ENCODE measurements around the gene MTPN. TPM values are rescaled to one million over a fixed set of nuclear protein-coding genes. Genes with fewer than 3 reads are reported as not detected.

Gene MTPN
- total and polyA plus RNA-seq, 2 donors (not counting 1 experiment from before 2014, with no cell fraction given): 158 to 215 TPM

- Histone ChIP-seq H3K9ac (ENCODE audit: insufficient read depth, low read length) (no peak overlapping the region), H3K27ac (ENCODE audit: insufficient read depth, low read length) (no peak overlapping the region), H4K20me1 (ENCODE audit: control insufficient read depth, extremely low read depth, insufficient read depth, low read length) (no peaks in the 10 kb centered on the region), H2AFZ (ENCODE audit: low read length) (no peak overlapping the region), H3K79me2 (ENCODE audit: control insufficient read depth, insufficient read depth, low read length) (peaks cover 58% of the 10 kb centered on the region), H3K4me2 (ENCODE audit: extremely low read depth, insufficient read depth, low read length) (no peak overlapping the region), H3K4me1 (ENCODE audit: control insufficient read depth, extremely low read depth, insufficient read depth, low read length) (no peaks in the 10 kb centered on the region), H3K27me3 (ENCODE audit: control insufficient read depth, insufficient read depth, low read length) (no peaks in the 10 kb centered on the region), H3K4me3 (replicated peaks in 1 of 4; ENCODE audit: control extremely low read depth in 1 of 4, insufficient read depth in 1 of 4, low read depth in 3 of 4, low read length in 4 of 4) (no peak overlapping the region), H3K36me3 (ENCODE audit: control insufficient read depth, insufficient read depth, low read length) (no peaks in the 10 kb centered on the region), H3K9me3 (ENCODE audit: control insufficient read depth, insufficient read depth, low read depth, low read length) (no peaks in the 10 kb centered on the region)
- DNase-seq (ENCODE audit: low read depth in 2 of 2): no peak
- TF ChIP-seq EZH2 (IDR thresholded peaks at IDR 0.05; ENCODE audit: low read length, missing control alignments): no peak
- TF ChIP-seq, protein P1, sequence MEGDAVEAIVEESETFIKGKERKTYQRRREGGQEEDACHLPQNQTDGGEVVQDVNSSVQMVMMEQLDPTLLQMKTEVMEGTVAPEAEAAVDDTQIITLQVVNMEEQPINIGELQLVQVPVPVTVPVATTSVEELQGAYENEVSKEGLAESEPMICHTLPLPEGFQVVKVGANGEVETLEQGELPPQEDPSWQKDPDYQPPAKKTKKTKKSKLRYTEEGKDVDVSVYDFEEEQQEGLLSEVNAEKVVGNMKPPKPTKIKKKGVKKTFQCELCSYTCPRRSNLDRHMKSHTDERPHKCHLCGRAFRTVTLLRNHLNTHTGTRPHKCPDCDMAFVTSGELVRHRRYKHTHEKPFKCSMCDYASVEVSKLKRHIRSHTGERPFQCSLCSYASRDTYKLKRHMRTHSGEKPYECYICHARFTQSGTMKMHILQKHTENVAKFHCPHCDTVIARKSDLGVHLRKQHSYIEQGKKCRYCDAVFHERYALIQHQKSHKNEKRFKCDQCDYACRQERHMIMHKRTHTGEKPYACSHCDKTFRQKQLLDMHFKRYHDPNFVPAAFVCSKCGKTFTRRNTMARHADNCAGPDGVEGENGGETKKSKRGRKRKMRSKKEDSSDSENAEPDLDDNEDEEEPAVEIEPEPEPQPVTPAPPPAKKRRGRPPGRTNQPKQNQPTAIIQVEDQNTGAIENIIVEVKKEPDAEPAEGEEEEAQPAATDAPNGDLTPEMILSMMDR (conservative IDR thresholded peaks at IDR 0.05 in 1 of 2, IDR thresholded peaks at IDR 0.05 in 1 of 2; ENCODE audit: low read depth in 1 of 2, low read length in 2 of 2): no peak
Measured at GRCh38 chr7:135956393-135956792, 20.8 kb downstream of the MTPN start.

DNA sequence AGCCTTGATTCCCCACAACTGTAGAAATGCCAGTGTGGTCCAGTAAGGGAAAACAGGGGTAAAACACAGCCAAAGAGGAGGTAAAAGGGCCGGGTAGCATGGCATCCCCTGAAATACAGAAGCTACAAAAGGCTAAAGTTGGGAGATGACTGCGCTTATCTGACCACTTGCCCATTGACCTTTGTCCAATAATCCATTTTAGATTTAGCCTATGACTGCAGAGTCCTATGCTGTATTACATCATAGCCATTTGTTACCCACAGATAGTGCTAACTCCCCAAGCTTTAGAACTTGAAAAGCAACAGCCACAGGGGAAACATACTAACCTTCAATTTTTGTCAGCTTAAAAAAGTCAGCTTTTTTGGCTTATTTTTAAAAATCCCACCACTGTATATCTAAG is 26.2 kb downstream of the MTPN start:
- H3K79me2 ChIP-seq (ENCODE audit: control insufficient read depth, insufficient read depth, low read length): peaks cover 14% of the 10 kb centered on the region
- no peak for DNase-seq (ENCODE audit: low read depth in 2 of 2)
- no peak overlapping the region for H2AFZ ChIP-seq (ENCODE audit: low read length)
- no peaks in the 10 kb centered on the region for H3K4me1 ChIP-seq (ENCODE audit: control insufficient read depth, extremely low read depth, insufficient read depth, low read length)
- H3K27me3 ChIP-seq (ENCODE audit: control insufficient read depth, insufficient read depth, low read length): no peaks in the 10 kb centered on the region
- H4K20me1 ChIP-seq (ENCODE audit: control insufficient read depth, extremely low read depth, insufficient read depth, low read length): no peaks in the 10 kb centered on the region
- H3K9ac ChIP-seq (ENCODE audit: insufficient read depth, low read length): no peak overlapping the region
- H3K9me3 ChIP-seq (ENCODE audit: control insufficient read depth, insufficient read depth, low read depth, low read length): no peaks in the 10 kb centered on the region
- no peak overlapping the region for H3K4me3 ChIP-seq (replicated peaks in 1 of 4; ENCODE audit: control extremely low read depth in 1 of 4, insufficient read depth in 1 of 4, low read depth in 3 of 4, low read length in 4 of 4)
- H3K36me3 ChIP-seq (ENCODE audit: control insufficient read depth, insufficient read depth, low read length): peaks cover 2% of the 10 kb centered on the region
- H3K27ac ChIP-seq (ENCODE audit: insufficient read depth, low read length): no peak overlapping the region
- no peak overlapping the region for H3K4me2 ChIP-seq (ENCODE audit: extremely low read depth, insufficient read depth, low read length)
- TF ChIP-seq, protein P1 (conservative IDR thresholded peaks at IDR 0.05 in 1 of 2, IDR thresholded peaks at IDR 0.05 in 1 of 2; ENCODE audit: low read depth in 1 of 2, low read length in 2 of 2): no peak
- TF ChIP-seq EZH2 (IDR thresholded peaks at IDR 0.05; ENCODE audit: low read length, missing control alignments): no peak

DNA sequence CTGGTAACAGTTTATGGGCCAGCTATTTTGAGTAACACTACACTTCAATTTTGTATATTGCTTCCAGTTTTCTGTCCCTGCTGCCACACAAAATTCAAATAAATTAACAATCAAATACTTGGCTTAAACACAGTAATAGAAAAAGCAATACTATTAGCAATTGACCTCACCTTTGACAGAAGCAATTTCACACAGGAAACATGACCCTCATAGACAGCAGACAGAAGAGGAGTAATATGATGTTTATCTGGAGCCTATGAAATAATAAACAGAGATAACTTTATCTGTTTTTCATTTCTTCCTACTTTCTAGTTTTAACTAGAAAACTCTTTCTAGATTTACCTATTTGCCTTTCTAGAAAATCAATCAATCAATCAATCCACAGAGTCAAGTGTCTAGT is 26.7 kb downstream of the MTPN start:
- no peak for TF ChIP-seq EZH2 (IDR thresholded peaks at IDR 0.05; ENCODE audit: low read length, missing control alignments)
- TF ChIP-seq, protein P1 (conservative IDR thresholded peaks at IDR 0.05 in 1 of 2, IDR thresholded peaks at IDR 0.05 in 1 of 2; ENCODE audit: low read depth in 1 of 2, low read length in 2 of 2): no peak
- no peak for DNase-seq (ENCODE audit: low read depth in 2 of 2)
- Histone ChIP-seq H3K79me2 (ENCODE audit: control insufficient read depth, insufficient read depth, low read length) (peaks cover 10% of the 10 kb centered on the region), H3K4me1 (ENCODE audit: control insufficient read depth, extremely low read depth, insufficient read depth, low read length) (no peaks in the 10 kb centered on the region), H3K4me3 (replicated peaks in 1 of 4; ENCODE audit: control extremely low read depth in 1 of 4, insufficient read depth in 1 of 4, low read depth in 3 of 4, low read length in 4 of 4) (no peak overlapping the region), H2AFZ (ENCODE audit: low read length) (no peak overlapping the region), H3K9me3 (ENCODE audit: control insufficient read depth, insufficient read depth, low read depth, low read length) (no peaks in the 10 kb centered on the region), H3K36me3 (ENCODE audit: control insufficient read depth, insufficient read depth, low read length) (peaks cover 2% of the 10 kb centered on the region), H3K9ac (ENCODE audit: insufficient read depth, low read length) (no peak overlapping the region), H3K27me3 (ENCODE audit: control insufficient read depth, insufficient read depth, low read length) (no peaks in the 10 kb centered on the region), H4K20me1 (ENCODE audit: control insufficient read depth, extremely low read depth, insufficient read depth, low read length) (no peaks in the 10 kb centered on the region), H3K4me2 (ENCODE audit: extremely low read depth, insufficient read depth, low read length) (no peak overlapping the region), H3K27ac (ENCODE audit: insufficient read depth, low read length) (no peak overlapping the region)

Measured in fibroblast of lung (primary cell).